MM.1S (cell line): ENCODE measurements around the gene MPZL2.

Experiments used
- DNase-seq: peaks from one replicate; pipeline ENCODE4 v3.0.0-alpha.2; 2015
- H2AFZ ChIP-seq: fragments of 300-600 bp; sonication (generic); 2 replicates; pipeline ENCODE4 v1.6.0; 2016; ENCODE audit warnings: antibody characterized with exemption, low read length
- H3F3A ChIP-seq: fragments of 300-600 bp; sonication (generic); 2 replicates; pipeline ENCODE4 v1.6.1; 2016; ENCODE audit warnings: mild to moderate bottlenecking, antibody characterized with exemption, low read length, moderate library complexity, mixed read lengths; ENCODE audit not compliant: insufficient read depth
- H3K27ac ChIP-seq: fragments of 300-600 bp; sonication (generic); 2 replicates; pipeline ENCODE4 v1.5.1; 2016; ENCODE audit warnings: mild to moderate bottlenecking, low read length
- H3K27me3 ChIP-seq: fragments of 300-600 bp; sonication (generic); replicated peaks from 2 replicates; pipeline ENCODE4 v1.6.0; 2016; ENCODE audit warnings: low read length; ENCODE audit not compliant: insufficient read depth
- H3K36me3 ChIP-seq: fragments of 300-600 bp; sonication (generic); replicated peaks from 2 replicates; pipeline ENCODE4 v1.6.1; 2016; ENCODE audit warnings: mild to moderate bottlenecking, low read length, mixed read lengths; ENCODE audit not compliant: insufficient read depth
- H3K4me1 ChIP-seq: fragments of 300-600 bp; sonication (generic); 2 replicates; pipeline ENCODE4 v1.6.1; 2016; ENCODE audit warnings: low read length, mixed read lengths
- H3K4me2 ChIP-seq: fragments of 300-600 bp; sonication (generic); 2 replicates; pipeline ENCODE4 v1.6.0; 2016; ENCODE audit warnings: low read depth, low read length
- H3K4me3 ChIP-seq: fragments of 300-600 bp; sonication (generic); 2 replicates; pipeline ENCODE4 v1.5.1; 2016; ENCODE audit warnings: low read length, mixed read lengths
- H3K79me2 ChIP-seq: fragments of 300-600 bp; sonication (generic); 2 replicates; pipeline ENCODE4 v1.6.1; 2016; ENCODE audit warnings: mixed run types, low read length, mixed read lengths
- H3K9ac ChIP-seq: fragments of 300-600 bp; sonication (generic); 2 replicates; pipeline ENCODE4 v1.6.1; 2016; ENCODE audit warnings: low read length, mixed read lengths
- H3K9me2 ChIP-seq: fragments of 300-600 bp; sonication (generic); replicated peaks from 2 replicates; pipeline ENCODE4 v1.6.1; 2016; ENCODE audit warnings: mild to moderate bottlenecking, low read length, mixed read lengths; ENCODE audit not compliant: insufficient read depth
- H3K9me3 ChIP-seq: fragments of 300-600 bp; sonication (generic); replicated peaks from 2 replicates; pipeline ENCODE4 v1.6.1; 2016; ENCODE audit warnings: mild to moderate bottlenecking, low read length, mixed read lengths; ENCODE audit not compliant: insufficient read depth
- H4K20me1 ChIP-seq: fragments of 300-600 bp; sonication (generic); 2 replicates; pipeline ENCODE4 v1.6.1; 2016; ENCODE audit warnings: mild to moderate bottlenecking, low read length, moderate library complexity, mixed read lengths; ENCODE audit not compliant: insufficient read depth
- EZH2 ChIP-seq: fragments of 300-600 bp; sonication (generic); optimal IDR thresholded peaks from 2 replicates; pipeline ENCODE3; 2017; ENCODE audit warnings: low read depth, mild to moderate bottlenecking, antibody characterized with exemption, low read length, mixed read lengths
- EZH2phosphoT487 ChIP-seq: fragments of 300-600 bp; sonication (generic); IDR thresholded peaks from 2 replicates; pipeline ENCODE4 v1.6.1; 2018; ENCODE audit warnings: antibody characterized with exemption, low read length
- TF ChIP-seq, protein P1 (sequence below): fragments of 300-600 bp; sonication (generic); IDR thresholded peaks from 2 replicates; pipeline ENCODE4 v1.5.1; 2016; ENCODE audit warnings: antibody characterized with exemption, low read length, mixed read lengths

The MPZL2 gene

DNA sequence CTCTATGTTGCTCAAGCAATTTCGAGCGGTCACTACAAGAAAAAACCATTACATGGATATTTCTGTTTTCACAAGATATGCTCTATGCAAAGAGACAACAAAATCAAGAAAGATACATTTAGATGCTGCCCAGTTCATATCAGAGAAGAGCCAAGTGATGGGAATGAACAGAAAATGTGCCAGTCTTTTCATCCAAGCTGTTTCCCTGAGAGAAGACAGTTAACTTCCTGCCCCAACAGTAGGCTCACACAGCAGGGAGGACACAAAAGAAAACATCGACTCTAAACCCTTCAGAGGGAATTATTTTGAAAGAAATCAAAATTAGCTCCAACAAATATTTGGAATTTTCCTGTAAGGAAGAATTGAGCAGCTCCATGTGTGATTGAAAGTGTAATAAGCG, 50.9 kb downstream of the MPZL2 start:
- Histone ChIP-seq H3K79me2 (no peaks in the 10 kb centered on the region), H2AFZ (no peak overlapping the region), H4K20me1 (no peaks in the 10 kb centered on the region; the same call in 1 of the 2 replicates), H3K9ac (no peak overlapping the region), H3K4me2 (no peak overlapping the region), H3K9me3 (no peaks in the 10 kb centered on the region), H3K4me1 (peaks cover 15% of the 10 kb centered on the region), H3K27me3 (peaks cover 78% of the 10 kb centered on the region), H3F3A (peaks cover 9% of the 10 kb centered on the region; the same call in 1 of the 2 replicates), H3K9me2 (no peaks in the 10 kb centered on the region), H3K4me3 (no peak overlapping the region), H3K36me3 (no peaks in the 10 kb centered on the region), H3K27ac (no peak overlapping the region)
- TF ChIP-seq, protein P1, sequence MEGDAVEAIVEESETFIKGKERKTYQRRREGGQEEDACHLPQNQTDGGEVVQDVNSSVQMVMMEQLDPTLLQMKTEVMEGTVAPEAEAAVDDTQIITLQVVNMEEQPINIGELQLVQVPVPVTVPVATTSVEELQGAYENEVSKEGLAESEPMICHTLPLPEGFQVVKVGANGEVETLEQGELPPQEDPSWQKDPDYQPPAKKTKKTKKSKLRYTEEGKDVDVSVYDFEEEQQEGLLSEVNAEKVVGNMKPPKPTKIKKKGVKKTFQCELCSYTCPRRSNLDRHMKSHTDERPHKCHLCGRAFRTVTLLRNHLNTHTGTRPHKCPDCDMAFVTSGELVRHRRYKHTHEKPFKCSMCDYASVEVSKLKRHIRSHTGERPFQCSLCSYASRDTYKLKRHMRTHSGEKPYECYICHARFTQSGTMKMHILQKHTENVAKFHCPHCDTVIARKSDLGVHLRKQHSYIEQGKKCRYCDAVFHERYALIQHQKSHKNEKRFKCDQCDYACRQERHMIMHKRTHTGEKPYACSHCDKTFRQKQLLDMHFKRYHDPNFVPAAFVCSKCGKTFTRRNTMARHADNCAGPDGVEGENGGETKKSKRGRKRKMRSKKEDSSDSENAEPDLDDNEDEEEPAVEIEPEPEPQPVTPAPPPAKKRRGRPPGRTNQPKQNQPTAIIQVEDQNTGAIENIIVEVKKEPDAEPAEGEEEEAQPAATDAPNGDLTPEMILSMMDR = no peak
- TF ChIP-seq EZH2 = no peak
- TF ChIP-seq EZH2phosphoT487 = no peak
- no peak for DNase-seq

DNA sequence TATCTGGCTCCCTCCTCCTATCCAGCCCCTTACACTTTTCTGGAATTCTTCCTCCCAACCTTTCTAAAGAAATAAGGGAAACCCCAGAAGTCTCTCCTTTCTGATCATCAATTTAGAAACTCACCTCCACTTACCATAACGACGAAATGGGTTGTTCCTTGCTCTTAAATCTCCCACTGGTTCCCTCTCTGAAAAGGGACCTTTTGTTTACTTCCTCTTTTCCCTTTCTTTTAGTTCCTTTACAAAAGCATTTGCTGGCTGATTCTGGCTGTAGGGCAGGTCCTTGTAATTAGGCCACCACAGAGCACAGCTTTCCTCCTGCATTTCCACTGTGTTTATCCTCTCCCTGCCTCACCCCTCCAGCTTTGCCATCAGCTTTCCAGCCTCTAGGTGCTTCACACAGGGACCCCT, 51.3 kb downstream of the MPZL2 start:
- H3K27ac ChIP-seq = no peak overlapping the region
- H3K79me2 ChIP-seq = no peaks in the 10 kb centered on the region
- H3F3A ChIP-seq = peaks cover 9% of the 10 kb centered on the region; the same call in 1 of the 2 replicates
- no peak overlapping the region for H3K9ac ChIP-seq
- no peak for DNase-seq
- no peaks in the 10 kb centered on the region for H3K9me2 ChIP-seq
- H3K9me3 ChIP-seq = no peaks in the 10 kb centered on the region
- H3K4me3 ChIP-seq = no peak overlapping the region
- TF ChIP-seq EZH2 (no peak), EZH2phosphoT487 (no peak)
- TF ChIP-seq, protein P1 = no peak
- peaks cover 15% of the 10 kb centered on the region for H3K4me1 ChIP-seq
- no peak overlapping the region for H3K4me2 ChIP-seq
- no peaks in the 10 kb centered on the region for H3K36me3 ChIP-seq
- H2AFZ ChIP-seq = no peak overlapping the region
- H3K27me3 ChIP-seq = peaks cover 82% of the 10 kb centered on the region
- no peaks in the 10 kb centered on the region; the same call in 1 of the 2 replicates for H4K20me1 ChIP-seq

DNA sequence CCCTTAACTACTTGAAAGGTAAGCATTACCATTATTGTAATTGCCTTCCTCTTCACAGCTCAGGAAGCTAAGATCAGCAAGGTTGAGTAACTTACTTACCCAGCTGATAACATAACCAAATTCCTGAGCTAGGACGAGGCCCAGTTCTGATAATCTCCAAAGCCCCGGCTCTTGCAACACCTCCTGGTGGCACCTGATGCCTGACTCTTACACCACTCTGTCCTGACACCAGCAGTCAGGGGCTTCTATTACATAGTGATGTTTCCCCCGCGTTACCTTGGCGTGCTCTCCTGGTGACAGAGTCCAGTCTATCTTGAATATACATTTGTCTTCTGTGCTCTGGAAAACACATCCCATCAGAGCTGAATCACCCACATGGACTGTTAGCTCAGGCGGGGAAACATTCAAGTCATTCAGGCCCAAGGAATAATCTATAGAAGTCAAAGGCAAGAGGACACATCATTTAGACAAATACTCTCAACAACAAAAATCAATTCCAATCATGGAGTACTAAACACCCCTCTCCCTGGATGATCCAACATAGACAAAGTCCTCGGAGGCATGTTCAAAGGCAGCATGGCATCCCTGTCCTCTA, 51.9 kb downstream of the MPZL2 start:
- Histone ChIP-seq H3K4me1 (peaks cover 15% of the 10 kb centered on the region), H3K9ac (no peak overlapping the region), H4K20me1 (no peaks in the 10 kb centered on the region; the same call in 1 of the 2 replicates), H3K4me2 (no peak overlapping the region), H3K9me3 (no peaks in the 10 kb centered on the region), H3F3A (peaks cover 9% of the 10 kb centered on the region; the same call in 1 of the 2 replicates), H3K27me3 (peaks cover 84% of the 10 kb centered on the region), H3K9me2 (no peaks in the 10 kb centered on the region), H3K79me2 (no peaks in the 10 kb centered on the region), H2AFZ (no peak overlapping the region), H3K4me3 (no peak overlapping the region), H3K36me3 (no peaks in the 10 kb centered on the region), H3K27ac (no peak overlapping the region)
- DNase-seq = no peak
- TF ChIP-seq EZH2 (no peak), EZH2phosphoT487 (no peak)
- TF ChIP-seq, protein P1 = no peak
